Mucosa of descending colon (tissue), 3 donors: ENCODE measurements around the gene ZNF470. TPM values are rescaled to one million over a fixed set of nuclear protein-coding genes. Genes with fewer than 3 reads are reported as not detected.

ENCODE experiments used
- ATAC-seq: fragments of 200-7000 bp; cut with Tn5 transposase; one replicate; pipeline ENCODE4 v1.9.1; 2020; ENCODE audit warnings: mild to moderate bottlenecking, moderate library complexity
- DNase-seq, 3 donors: peaks; one replicate each; pipeline ENCODE4 v3.0.0-alpha.2; 2020
- H3K36me3 ChIP-seq: fragments of 200-600 bp; one replicate; pipeline ENCODE4 v1.8.0; 2021; ENCODE audit warnings: low read depth, mild to moderate bottlenecking
- H3K4me1 ChIP-seq: fragments of 200-600 bp; one replicate; pipeline ENCODE4 v1.8.0; 2021; ENCODE audit warnings: low read depth, mild to moderate bottlenecking
- H3K4me3 ChIP-seq: fragments of 200-600 bp; one replicate; pipeline ENCODE4 v1.8.0; 2021; ENCODE audit warnings: mild to moderate bottlenecking
- H3K9me3 ChIP-seq: fragments of 200-600 bp; one replicate; pipeline ENCODE4 v1.8.0; 2021; ENCODE audit warnings: mild to moderate bottlenecking
- intact Hi-C, 2 donors: fragments of 100-400 bp; cut with DNase I in 1 of 2; cut with micrococcal nuclease in 1 of 2; formaldehyde crosslinking; loops; one replicate each; pipeline versions ENCODE4 v1.11.0 to v1.11.1; 2022; cut with DNase I, micrococcal nuclease
- total RNA-seq, 3 donors: library from RNA; stranded (reverse); fragmentation: NEBNext Ultra II Directional in 2 of 3; extraction: Animal tissue kit (Norgen Biotek cat#: 25700) in 2 of 3; gene quantifications; one replicate each; pipeline versions ENCODE4 v1.2.1 to v1.2.4, GENCODE V29; 2021 to 2023
- TF ChIP-seq, protein P1 (sequence below): fragments of 200-600 bp; IDR thresholded peaks from one replicate; pipeline ENCODE4 v1.8.0; 2022; ENCODE audit warnings: antibody characterized with exemption, mild to moderate bottlenecking
- donor health status: DM: no; HTN: no; CAD: no; lungs with moderate emphysema.
- donor health status: DM: no; HTN: no; CAD: no.
- donor health status: DM: no; HTN: yes; CAD: no.

The ZNF470 gene
- total RNA-seq, 3 donors from 2014 or later, result 1.6 to 6.7 (median 2.2) TPM

DNA sequence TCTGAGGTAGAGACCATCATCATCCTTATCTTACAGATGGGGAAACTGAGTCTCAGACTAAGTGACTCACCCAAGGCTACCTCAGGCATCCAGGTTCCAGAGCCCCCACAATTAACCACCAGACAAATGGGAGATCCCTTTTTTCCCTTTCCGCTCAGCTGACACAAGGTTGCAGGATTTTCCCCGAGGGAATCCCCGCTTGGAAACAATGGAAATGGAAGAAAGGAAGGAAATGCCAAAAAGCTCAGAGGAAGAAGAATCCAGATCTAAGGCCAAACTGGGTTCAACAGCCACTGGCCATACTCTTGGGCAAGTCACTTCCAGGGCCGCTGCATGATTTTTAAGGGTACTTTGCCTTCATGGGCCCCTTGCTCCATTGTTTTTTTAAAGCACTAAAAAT, 29.4 kb downstream of the ZNF470 start:
- H3K4me1 ChIP-seq, result peaks cover 4% of the 10 kb centered on the region
- H3K9me3 ChIP-seq, result peaks cover 37% of the 10 kb centered on the region
- intact Hi-C loops, result no loop called here
- DNase-seq, result no peak
- no peak for ATAC-seq
- TF ChIP-seq, protein P1, sequence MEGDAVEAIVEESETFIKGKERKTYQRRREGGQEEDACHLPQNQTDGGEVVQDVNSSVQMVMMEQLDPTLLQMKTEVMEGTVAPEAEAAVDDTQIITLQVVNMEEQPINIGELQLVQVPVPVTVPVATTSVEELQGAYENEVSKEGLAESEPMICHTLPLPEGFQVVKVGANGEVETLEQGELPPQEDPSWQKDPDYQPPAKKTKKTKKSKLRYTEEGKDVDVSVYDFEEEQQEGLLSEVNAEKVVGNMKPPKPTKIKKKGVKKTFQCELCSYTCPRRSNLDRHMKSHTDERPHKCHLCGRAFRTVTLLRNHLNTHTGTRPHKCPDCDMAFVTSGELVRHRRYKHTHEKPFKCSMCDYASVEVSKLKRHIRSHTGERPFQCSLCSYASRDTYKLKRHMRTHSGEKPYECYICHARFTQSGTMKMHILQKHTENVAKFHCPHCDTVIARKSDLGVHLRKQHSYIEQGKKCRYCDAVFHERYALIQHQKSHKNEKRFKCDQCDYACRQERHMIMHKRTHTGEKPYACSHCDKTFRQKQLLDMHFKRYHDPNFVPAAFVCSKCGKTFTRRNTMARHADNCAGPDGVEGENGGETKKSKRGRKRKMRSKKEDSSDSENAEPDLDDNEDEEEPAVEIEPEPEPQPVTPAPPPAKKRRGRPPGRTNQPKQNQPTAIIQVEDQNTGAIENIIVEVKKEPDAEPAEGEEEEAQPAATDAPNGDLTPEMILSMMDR, result no peak
- H3K4me3 ChIP-seq, result no peak overlapping the region
- no peaks in the 10 kb centered on the region for H3K36me3 ChIP-seq

DNA sequence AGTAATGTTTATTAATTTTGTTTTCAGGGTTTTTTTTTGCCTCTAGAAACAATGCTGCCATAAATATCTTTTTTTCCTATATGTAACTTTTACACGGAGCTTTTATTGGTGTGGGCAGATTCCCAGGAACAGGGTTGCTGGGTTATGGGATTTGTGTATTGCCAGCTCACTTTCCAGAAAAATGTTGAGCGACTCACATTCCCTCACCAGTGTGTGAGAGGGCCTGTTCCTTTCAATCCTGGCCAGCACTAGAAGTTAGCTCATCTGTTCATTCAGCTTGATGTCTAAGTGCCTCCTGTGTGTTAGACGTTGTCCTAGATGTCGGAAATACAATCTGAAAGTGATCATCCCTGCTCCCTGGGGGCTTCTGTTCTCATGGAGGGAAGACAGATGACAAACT, 30.4 kb downstream of the ZNF470 start:
- intact Hi-C loops, result no loop called here
- peaks cover 4% of the 10 kb centered on the region for H3K4me1 ChIP-seq
- TF ChIP-seq, protein P1, result no peak
- ATAC-seq (no peak), DNase-seq (no peak)
- H3K36me3 ChIP-seq, result no peaks in the 10 kb centered on the region
- H3K4me3 ChIP-seq, result no peak overlapping the region
- H3K9me3 ChIP-seq, result peaks cover 40% of the 10 kb centered on the region

DNA sequence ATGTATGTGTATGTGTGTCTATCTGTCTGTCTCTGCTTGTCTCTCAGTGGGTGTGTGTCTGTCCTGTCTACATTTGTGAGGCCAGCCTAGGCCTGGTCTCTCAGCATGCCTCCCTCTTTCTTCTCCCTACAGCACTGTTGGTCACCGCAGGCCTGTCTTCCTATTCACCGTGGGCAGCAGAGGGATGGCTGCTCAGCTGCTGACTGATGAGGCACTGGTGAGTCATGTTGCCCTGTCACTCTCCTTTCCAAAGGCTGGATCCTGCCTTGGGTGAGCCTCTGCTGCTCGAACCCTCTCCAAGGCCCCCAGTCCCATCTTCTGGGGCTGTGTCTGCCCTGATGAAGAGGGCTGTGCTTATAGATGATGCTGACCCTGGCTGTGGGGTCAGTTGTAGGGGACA, 34.1 kb downstream of the ZNF470 start:
- ATAC-seq (no peak), DNase-seq (no peak)
- no peak overlapping the region for H3K4me3 ChIP-seq
- TF ChIP-seq, protein P1, result no peak
- intact Hi-C loops, result no loop called here
- H3K4me1 ChIP-seq, result no peaks in the 10 kb centered on the region
- no peaks in the 10 kb centered on the region for H3K36me3 ChIP-seq
- peaks cover 77% of the 10 kb centered on the region for H3K9me3 ChIP-seq

DNA sequence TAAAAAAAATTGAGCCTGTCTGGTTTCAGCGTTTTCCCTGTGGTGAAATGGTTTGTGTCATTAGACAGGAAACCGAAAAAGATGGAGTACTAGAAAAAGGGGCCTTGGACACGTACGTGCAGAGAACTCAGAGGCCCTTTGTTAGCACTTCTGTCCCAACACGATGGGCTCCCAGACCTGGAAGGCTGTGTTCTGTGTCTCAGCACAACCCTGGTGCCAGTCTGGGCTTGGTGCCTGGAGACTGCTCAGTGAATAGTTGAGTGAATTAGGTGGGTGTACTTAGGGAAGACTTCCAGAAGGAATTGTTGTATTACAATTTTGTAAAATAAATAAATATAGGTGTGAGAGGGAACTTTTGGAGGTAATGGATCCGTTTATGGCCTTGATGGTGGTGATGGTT, 36.6 kb downstream of the ZNF470 start:
- Histone ChIP-seq H3K36me3 (no peaks in the 10 kb centered on the region), H3K4me1 (no peaks in the 10 kb centered on the region), H3K4me3 (no peak overlapping the region), H3K9me3 (peaks cover 86% of the 10 kb centered on the region)
- ATAC-seq (no peak), DNase-seq (no peak)
- TF ChIP-seq, protein P1, result no peak
- intact Hi-C loops, result no loop called here

DNA sequence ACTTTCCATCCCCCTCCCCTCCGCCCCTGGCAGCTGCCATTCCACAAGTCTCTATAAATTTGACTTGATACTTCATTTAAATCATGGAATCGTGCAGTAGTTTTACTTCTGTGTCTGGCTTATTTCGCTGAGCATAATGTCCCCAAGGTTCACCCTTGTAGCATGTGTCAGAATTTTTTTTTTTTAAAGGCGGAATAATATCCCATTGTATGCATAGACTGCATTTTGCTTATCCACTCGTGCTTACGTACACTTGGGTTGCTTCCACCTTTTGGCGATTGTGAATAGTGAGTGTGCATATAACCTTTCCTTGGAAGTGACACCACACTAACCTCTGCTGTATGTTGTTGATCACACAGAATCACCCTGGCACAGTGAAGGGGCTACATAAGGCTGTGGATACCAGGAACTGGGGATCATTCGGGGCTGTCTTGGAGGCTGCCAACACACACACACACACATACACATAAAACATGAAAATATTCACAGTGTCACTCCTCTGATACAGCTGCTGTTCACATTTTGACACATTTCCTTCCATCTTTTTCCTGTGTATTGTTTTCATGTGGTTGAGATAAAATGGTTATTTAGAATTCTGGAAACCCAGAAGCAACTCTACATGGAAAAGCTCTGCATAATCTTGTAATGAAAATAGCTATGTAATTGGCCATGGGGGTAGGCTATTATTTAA, 41.2 kb downstream of the ZNF470 start:
- intact Hi-C loops, result no loop called here
- DNase-seq, result no peak
- TF ChIP-seq, protein P1, result no peak
- no peaks in the 10 kb centered on the region for H3K4me1 ChIP-seq
- H3K36me3 ChIP-seq, result no peaks in the 10 kb centered on the region
- no peak overlapping the region for H3K4me3 ChIP-seq
- ATAC-seq, result no peak
- H3K9me3 ChIP-seq, result peaks cover 94% of the 10 kb centered on the region

DNA sequence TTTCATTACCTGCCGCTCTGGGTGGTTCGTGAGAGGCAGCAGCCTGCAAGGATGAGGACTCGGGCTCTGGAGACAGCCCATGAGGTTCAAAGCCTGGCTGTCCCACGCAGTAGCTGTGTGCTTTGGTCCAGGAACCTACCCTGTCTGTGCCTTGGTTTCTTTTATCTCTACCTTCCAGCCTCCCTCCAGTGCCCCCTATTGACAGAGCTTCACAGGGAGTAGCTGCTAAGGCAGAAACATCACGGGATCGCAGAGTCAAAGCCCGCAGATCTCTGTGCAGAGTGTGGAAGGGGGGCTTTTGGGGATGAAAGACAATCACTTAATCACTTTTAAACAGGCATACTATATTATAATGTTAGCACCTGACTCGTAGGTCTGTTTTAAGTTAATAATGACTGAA, 44.0 kb downstream of the ZNF470 start:
- H3K9me3 ChIP-seq, result peaks cover 94% of the 10 kb centered on the region
- intact Hi-C loops, result no loop called here
- H3K36me3 ChIP-seq, result no peaks in the 10 kb centered on the region
- no peak for ATAC-seq
- DNase-seq, result no peak
- H3K4me1 ChIP-seq, result no peaks in the 10 kb centered on the region
- TF ChIP-seq, protein P1, result no peak
- no peak overlapping the region for H3K4me3 ChIP-seq
